ENCODE data around the gene EVPLL. TPM values are rescaled to one million over a fixed set of nuclear protein-coding genes. Genes with fewer than 3 reads are reported as not detected.

The EVPLL gene
- total and polyA plus RNA-seq, 9 of the 15 experiments (the other 6 are each of a cell fraction or from before 2014, with no cell fraction given), result not detected

DNA sequence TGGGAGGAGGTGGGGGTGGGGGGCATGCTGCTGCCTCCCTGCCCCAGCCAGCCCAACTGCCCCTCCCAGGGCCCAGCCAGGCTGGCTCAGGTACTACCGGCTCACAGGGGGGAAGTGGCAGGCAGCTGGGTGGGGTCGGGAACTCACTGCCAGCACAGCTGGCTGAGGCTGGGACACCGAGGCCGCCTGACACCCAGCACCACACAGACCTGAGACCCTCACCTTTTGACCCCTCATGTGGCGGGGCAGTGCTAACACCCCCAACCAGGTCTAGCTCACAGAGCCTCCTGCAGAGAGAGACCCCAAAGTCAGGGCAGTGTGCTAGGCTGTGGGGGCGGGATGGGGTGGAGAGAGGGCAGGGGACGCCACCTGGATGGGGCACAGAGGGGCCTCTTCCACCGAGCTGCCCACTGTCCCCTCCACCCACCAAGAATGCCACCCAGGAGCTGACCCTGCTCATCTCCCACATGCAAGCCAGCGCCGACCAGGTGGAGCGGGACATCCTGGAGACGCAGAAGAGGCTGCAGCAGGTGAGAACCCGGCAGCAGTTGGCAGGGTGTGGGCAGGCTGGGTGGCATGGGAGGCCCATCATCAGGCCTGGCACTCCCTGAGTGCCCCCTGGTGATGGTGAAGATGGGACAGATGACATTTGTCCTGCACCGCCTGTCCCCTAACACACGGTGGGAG, 3.0 kb downstream of the EVPLL start (continued):
- TF ChIP-seq, protein P1, sequence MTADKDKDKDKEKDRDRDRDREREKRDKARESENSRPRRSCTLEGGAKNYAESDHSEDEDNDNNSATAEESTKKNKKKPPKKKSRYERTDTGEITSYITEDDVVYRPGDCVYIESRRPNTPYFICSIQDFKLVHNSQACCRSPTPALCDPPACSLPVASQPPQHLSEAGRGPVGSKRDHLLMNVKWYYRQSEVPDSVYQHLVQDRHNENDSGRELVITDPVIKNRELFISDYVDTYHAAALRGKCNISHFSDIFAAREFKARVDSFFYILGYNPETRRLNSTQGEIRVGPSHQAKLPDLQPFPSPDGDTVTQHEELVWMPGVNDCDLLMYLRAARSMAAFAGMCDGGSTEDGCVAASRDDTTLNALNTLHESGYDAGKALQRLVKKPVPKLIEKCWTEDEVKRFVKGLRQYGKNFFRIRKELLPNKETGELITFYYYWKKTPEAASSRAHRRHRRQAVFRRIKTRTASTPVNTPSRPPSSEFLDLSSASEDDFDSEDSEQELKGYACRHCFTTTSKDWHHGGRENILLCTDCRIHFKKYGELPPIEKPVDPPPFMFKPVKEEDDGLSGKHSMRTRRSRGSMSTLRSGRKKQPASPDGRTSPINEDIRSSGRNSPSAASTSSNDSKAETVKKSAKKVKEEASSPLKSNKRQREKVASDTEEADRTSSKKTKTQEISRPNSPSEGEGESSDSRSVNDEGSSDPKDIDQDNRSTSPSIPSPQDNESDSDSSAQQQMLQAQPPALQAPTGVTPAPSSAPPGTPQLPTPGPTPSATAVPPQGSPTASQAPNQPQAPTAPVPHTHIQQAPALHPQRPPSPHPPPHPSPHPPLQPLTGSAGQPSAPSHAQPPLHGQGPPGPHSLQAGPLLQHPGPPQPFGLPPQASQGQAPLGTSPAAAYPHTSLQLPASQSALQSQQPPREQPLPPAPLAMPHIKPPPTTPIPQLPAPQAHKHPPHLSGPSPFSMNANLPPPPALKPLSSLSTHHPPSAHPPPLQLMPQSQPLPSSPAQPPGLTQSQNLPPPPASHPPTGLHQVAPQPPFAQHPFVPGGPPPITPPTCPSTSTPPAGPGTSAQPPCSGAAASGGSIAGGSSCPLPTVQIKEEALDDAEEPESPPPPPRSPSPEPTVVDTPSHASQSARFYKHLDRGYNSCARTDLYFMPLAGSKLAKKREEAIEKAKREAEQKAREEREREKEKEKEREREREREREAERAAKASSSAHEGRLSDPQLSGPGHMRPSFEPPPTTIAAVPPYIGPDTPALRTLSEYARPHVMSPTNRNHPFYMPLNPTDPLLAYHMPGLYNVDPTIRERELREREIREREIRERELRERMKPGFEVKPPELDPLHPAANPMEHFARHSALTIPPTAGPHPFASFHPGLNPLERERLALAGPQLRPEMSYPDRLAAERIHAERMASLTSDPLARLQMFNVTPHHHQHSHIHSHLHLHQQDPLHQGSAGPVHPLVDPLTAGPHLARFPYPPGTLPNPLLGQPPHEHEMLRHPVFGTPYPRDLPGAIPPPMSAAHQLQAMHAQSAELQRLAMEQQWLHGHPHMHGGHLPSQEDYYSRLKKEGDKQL (CRISPR knock-in tag; IDR thresholded peaks at IDR 0.05; ENCODE audit: borderline replicate concordance), result no peak
- TF ChIP-seq NR2C1 (IDR thresholded peaks at IDR 0.05), result no peak
- TF ChIP-seq NR2C1 (tag; IDR thresholded peaks at IDR 0.05), result no peak

Data from K562 (cell line).